Measurements from ENCODE around the gene UNCX. TPM values are rescaled to one million over a fixed set of nuclear protein-coding genes. Genes with fewer than 3 reads are reported as not detected.

Gene UNCX
- total and polyA plus RNA-seq, 9 of the 15 experiments (the other 6 are each of a cell fraction or from before 2014, with no cell fraction given): not detected

- Histone ChIP-seq H3K27ac (ENCODE audit: extremely low read depth, low read depth, low read length) (no peak overlapping the region), H4K20me1 (replicated peaks; ENCODE audit: control insufficient read depth, insufficient read depth, low read length) (no peaks in the 10 kb centered on the region; the same call in 1 of the 2 replicates), H3K79me2 (ENCODE audit: control insufficient read depth, insufficient read depth, low read length) (no peaks in the 10 kb centered on the region), H3K4me1 (replicated peaks in 1 of 2; ENCODE audit: control insufficient read depth in 2 of 2, insufficient read depth in 2 of 2, low read length in 2 of 2) (peaks cover 0 to 38% of the 10 kb centered on the region in 2 experiments; a peak in 2 of 5 replicates), H3K9me1 (ENCODE audit: control insufficient read depth, insufficient read depth, low read length) (no peaks in the 10 kb centered on the region), H3K4me3 (no peak overlapping the region), H3K9ac (ENCODE audit: insufficient read depth in 1 of 2, low read depth in 2 of 2, low read length in 2 of 2) (no peak overlapping the region), H3K4me2 (ENCODE audit: insufficient read depth, low read length) (no peak overlapping the region), H3K36me3 (ENCODE audit: control insufficient read depth, insufficient read depth, low read length) (no peaks in the 10 kb centered on the region), H3K27me3 (ENCODE audit: control insufficient read depth in 2 of 2, insufficient read depth in 2 of 2, low read length in 2 of 2) (peaks cover 40 to 56% of the 10 kb centered on the region in 2 experiments), H2AFZ (ENCODE audit: low read depth, low read length) (no peak overlapping the region), H3K9me3 (replicated peaks; ENCODE audit: control insufficient read depth, insufficient read depth, low read depth, low read length) (no peaks in the 10 kb centered on the region)
- no peak for ATAC-seq
- intact Hi-C loops (cut with micrococcal nuclease) (loop anchor here (10.0 kb wide), 1 partner anchor 137 kb away; no protein-coding TSS in a partner anchor), in situ Hi-C loops (cut with MboI) (no loop called here)
- 3% methylated on average over 11 of the region's 13 CpGs for WGBS (ENCODE audit: insufficient coverage, low coverage, missing lambda C conversion rate)
- no TSS peak for BruUV-seq (replicated peaks)
- ChIA-PET POLR2A (interaction anchor here (0.5 to 1.2 kb wide), 2 partner anchors 10 to 238 kb away, joined by 3 to 5 read pairs; no protein-coding TSS in a partner anchor), CTCF (ENCODE audit: low intra/inter-chr PET ratio) (no interaction called here)
- no peak for FAIRE-seq
- no peak for DNase-seq (ENCODE audit: extremely low read depth in 1 of 4, low spot score in 3 of 4)
- TF ChIP-seq SAFB2 (IDR thresholded peaks at IDR 0.05; ENCODE audit: borderline replicate concordance, low read depth, low read length, severe bottlenecking) (no peak), SNIP1 (IDR thresholded peaks at IDR 0.05; ENCODE audit: low read depth) (no peak), ZFX (CRISPR knock-in tag; IDR thresholded peaks at IDR 0.05) (no peak), FOXP1 (CRISPR knock-in tag; IDR thresholded peaks at IDR 0.05) (no peak), XRCC5 (IDR thresholded peaks at IDR 0.05; ENCODE audit: low read depth, low read length) (no peak), SP1 (CRISPR knock-in tag; IDR thresholded peaks at IDR 0.05) (no peak), ELK1 (CRISPR knock-in tag; IDR thresholded peaks at IDR 0.05) (no peak)
- TF ChIP-seq, protein P1, sequence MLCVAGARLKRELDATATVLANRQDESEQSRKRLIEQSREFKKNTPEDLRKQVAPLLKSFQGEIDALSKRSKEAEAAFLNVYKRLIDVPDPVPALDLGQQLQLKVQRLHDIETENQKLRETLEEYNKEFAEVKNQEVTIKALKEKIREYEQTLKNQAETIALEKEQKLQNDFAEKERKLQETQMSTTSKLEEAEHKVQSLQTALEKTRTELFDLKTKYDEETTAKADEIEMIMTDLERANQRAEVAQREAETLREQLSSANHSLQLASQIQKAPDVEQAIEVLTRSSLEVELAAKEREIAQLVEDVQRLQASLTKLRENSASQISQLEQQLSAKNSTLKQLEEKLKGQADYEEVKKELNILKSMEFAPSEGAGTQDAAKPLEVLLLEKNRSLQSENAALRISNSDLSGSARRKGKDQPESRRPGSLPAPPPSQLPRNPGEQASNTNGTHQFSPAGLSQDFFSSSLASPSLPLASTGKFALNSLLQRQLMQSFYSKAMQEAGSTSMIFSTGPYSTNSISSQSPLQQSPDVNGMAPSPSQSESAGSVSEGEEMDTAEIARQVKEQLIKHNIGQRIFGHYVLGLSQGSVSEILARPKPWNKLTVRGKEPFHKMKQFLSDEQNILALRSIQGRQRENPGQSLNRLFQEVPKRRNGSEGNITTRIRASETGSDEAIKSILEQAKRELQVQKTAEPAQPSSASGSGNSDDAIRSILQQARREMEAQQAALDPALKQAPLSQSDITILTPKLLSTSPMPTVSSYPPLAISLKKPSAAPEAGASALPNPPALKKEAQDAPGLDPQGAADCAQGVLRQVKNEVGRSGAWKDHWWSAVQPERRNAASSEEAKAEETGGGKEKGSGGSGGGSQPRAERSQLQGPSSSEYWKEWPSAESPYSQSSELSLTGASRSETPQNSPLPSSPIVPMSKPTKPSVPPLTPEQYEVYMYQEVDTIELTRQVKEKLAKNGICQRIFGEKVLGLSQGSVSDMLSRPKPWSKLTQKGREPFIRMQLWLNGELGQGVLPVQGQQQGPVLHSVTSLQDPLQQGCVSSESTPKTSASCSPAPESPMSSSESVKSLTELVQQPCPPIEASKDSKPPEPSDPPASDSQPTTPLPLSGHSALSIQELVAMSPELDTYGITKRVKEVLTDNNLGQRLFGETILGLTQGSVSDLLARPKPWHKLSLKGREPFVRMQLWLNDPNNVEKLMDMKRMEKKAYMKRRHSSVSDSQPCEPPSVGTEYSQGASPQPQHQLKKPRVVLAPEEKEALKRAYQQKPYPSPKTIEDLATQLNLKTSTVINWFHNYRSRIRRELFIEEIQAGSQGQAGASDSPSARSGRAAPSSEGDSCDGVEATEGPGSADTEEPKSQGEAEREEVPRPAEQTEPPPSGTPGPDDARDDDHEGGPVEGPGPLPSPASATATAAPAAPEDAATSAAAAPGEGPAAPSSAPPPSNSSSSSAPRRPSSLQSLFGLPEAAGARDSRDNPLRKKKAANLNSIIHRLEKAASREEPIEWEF (CRISPR knock-in tag; IDR thresholded peaks at IDR 0.05): no peak
- TF ChIP-seq, protein P2, sequence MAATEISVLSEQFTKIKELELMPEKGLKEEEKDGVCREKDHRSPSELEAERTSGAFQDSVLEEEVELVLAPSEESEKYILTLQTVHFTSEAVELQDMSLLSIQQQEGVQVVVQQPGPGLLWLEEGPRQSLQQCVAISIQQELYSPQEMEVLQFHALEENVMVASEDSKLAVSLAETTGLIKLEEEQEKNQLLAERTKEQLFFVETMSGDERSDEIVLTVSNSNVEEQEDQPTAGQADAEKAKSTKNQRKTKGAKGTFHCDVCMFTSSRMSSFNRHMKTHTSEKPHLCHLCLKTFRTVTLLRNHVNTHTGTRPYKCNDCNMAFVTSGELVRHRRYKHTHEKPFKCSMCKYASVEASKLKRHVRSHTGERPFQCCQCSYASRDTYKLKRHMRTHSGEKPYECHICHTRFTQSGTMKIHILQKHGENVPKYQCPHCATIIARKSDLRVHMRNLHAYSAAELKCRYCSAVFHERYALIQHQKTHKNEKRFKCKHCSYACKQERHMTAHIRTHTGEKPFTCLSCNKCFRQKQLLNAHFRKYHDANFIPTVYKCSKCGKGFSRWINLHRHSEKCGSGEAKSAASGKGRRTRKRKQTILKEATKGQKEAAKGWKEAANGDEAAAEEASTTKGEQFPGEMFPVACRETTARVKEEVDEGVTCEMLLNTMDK (IDR thresholded peaks at IDR 0.05; ENCODE audit: borderline replicate concordance, insufficient read depth, low read depth, low read length, poor library complexity, severe bottlenecking): no peak
- TF ChIP-seq, protein P3, sequence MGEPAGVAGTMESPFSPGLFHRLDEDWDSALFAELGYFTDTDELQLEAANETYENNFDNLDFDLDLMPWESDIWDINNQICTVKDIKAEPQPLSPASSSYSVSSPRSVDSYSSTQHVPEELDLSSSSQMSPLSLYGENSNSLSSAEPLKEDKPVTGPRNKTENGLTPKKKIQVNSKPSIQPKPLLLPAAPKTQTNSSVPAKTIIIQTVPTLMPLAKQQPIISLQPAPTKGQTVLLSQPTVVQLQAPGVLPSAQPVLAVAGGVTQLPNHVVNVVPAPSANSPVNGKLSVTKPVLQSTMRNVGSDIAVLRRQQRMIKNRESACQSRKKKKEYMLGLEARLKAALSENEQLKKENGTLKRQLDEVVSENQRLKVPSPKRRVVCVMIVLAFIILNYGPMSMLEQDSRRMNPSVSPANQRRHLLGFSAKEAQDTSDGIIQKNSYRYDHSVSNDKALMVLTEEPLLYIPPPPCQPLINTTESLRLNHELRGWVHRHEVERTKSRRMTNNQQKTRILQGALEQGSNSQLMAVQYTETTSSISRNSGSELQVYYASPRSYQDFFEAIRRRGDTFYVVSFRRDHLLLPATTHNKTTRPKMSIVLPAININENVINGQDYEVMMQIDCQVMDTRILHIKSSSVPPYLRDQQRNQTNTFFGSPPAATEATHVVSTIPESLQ (CRISPR knock-in tag; IDR thresholded peaks at IDR 0.05): no peak
These were observed 4.7 kb upstream of the UNCX start for GRCh38 chr7:1227814-1228544.
